Kidney (tissue), 14 donors: ENCODE results near the gene SYTL5. TPM values are rescaled to one million over a fixed set of nuclear protein-coding genes. Genes with fewer than 3 reads are reported as not detected.
"Not testable (repeated sequence)": the region's sequence is repeated elsewhere in the genome, so short reads cannot be mapped to it uniquely, and the experiment has no call there.

Experiments
- DNase-seq, 5 donors: peaks; one replicate each; pipeline ENCODE4 v3.0.0-alpha.2; 2013 to 2020
- FAIRE-seq: peaks from 2 replicates; lab custom pipeline; 2012; peaks lifted over from hg19 to GRCh38; lab: Jason Lieb, UNC
- H3K27ac ChIP-seq, 2 donors: one replicate each; pipeline ENCODE4 v1.7.0; 2013; ENCODE audit warnings: low read depth in 2 of 2, low read length in 2 of 2, inconsistent platforms in 1 of 2
- H3K27me3 ChIP-seq: one replicate; pipeline ENCODE4 v1.7.1; 2013; ENCODE audit warnings: low read length, inconsistent platforms; ENCODE audit not compliant: control insufficient read depth, insufficient read depth
- H3K36me3 ChIP-seq, 3 donors: one replicate each; pipeline versions ENCODE4 v1.7.0 to v1.7.1; 2013; ENCODE audit warnings: low read length in 3 of 3, control low read depth in 1 of 3, inconsistent platforms in 1 of 3; ENCODE audit not compliant: insufficient read depth in 3 of 3, control insufficient read depth in 2 of 3
- H3K4me1 ChIP-seq, 3 donors: one replicate each; pipeline versions ENCODE4 v1.7.0 to v1.7.1; 2013; ENCODE audit warnings: low read length in 3 of 3, inconsistent platforms in 1 of 3, low read depth in 1 of 3; ENCODE audit not compliant: control insufficient read depth in 2 of 3, insufficient read depth in 2 of 3
- H3K4me3 ChIP-seq, 3 donors: one replicate each; pipeline versions ENCODE4 v1.7.0 to v1.8.1; 2013; ENCODE audit warnings: low read length in 3 of 3, control low read depth in 1 of 3, inconsistent platforms in 1 of 3
- H3K9ac ChIP-seq, 3 donors: one replicate each; pipeline versions ENCODE4 v1.7.0 to v1.7.1; 2013; ENCODE audit warnings: low read length in 3 of 3, control low read depth in 1 of 3, inconsistent platforms in 1 of 3
- H3K9me3 ChIP-seq, 3 donors: one replicate each; pipeline versions ENCODE4 v1.7.0 to v1.7.1; 2013; ENCODE audit warnings: low read length in 3 of 3, control low read depth in 1 of 3, inconsistent platforms in 1 of 3; ENCODE audit not compliant: control insufficient read depth in 2 of 3, insufficient read depth in 1 of 3
- CTCF ChIP-seq: IDR thresholded peaks from 3 replicates; pipeline ENCODE4 v1.5.1; 2012; ENCODE audit warnings: mild to moderate bottlenecking, moderate library complexity, borderline replicate concordance; ENCODE audit not compliant: insufficient read depth; ENCODE audit errors: extremely low read depth
- intact Hi-C: fragments of 100-400 bp; cut with DNase I; formaldehyde crosslinking; loops from one replicate; pipeline ENCODE4 v1.11.1; 2022
- polyA plus RNA-seq: library from polyadenylated mRNA; stranded (reverse); fragments of 350-450 nt; fragmentation: Illumina TruSeq; extraction: RNeasy Lipid Tissue Mini Kit (QIAGEN cat#74804); gene quantifications from one replicate; pipeline ENCODE4 v1.2.3, GENCODE V29; 2014; ENCODE audit warnings: low read depth, low replicate concordance; ENCODE audit not compliant: insufficient read depth
- total RNA-seq: library from RNA; stranded (reverse); fragmentation: NEBNext Ultra II Directional; extraction: Animal tissue kit (Norgen Biotek cat#: 25700); gene quantifications from one replicate; pipeline ENCODE4 v1.2.1, GENCODE V29; 2021
- donor health status: control.
- donor health status: control.
- donor health status: control.
- donor health status: control.
- donor health status: control.
- donor health status: DM: yes; HTN: yes; CAD: no.
- donor health status: Normal renal cell carcinoma (clear cell type).

The SYTL5 gene
- total and polyA plus RNA-seq, 2 donors from 2014 or later, result 0.65 to 0.69 TPM

- no peak for FAIRE-seq
- intact Hi-C loops, result no loop called here
Measured at GRCh38 chrX:37976153-37976552, 30.2 kb upstream of the SYTL5 start.

GRCh38 chrX:37984880-37985279, 21.5 kb upstream of the SYTL5 start:
- TF ChIP-seq CTCF, result no peak
- DNase-seq, result no peak

More at GRCh38 chrX:37976153-37976552, 30.2 kb upstream of the SYTL5 start:
- Histone ChIP-seq H3K27me3 (no peaks in the 10 kb centered on the region), H3K36me3 (no peaks in the 10 kb centered on the region), H3K9ac (no peak overlapping the region), H3K27ac (no peak overlapping the region), H3K4me3 (no peak overlapping the region), H3K4me1 (no peaks in the 10 kb centered on the region), H3K9me3 (no peaks in the 10 kb centered on the region)
- no peak for TF ChIP-seq CTCF
- no peak for DNase-seq

GRCh38 chrX:37986893-37987292, 19.5 kb upstream of the SYTL5 start:
- Histone ChIP-seq H3K9me3 (no peaks in the 10 kb centered on the region), H3K9ac (no peak overlapping the region), H3K36me3 (no peaks in the 10 kb centered on the region), H3K27me3 (no peaks in the 10 kb centered on the region), H3K27ac (no peak overlapping the region), H3K4me3 (no peak overlapping the region), H3K4me1 (no peaks in the 10 kb centered on the region)
- TF ChIP-seq CTCF, result no peak
- no peak for DNase-seq
- intact Hi-C loops, result no loop called here
- FAIRE-seq, result no peak

More at GRCh38 chrX:37984880-37985279, 21.5 kb upstream of the SYTL5 start:
- Histone ChIP-seq H3K36me3 (no peaks in the 10 kb centered on the region), H3K4me3 (no peak overlapping the region), H3K27ac (no peak overlapping the region), H3K4me1 (no peaks in the 10 kb centered on the region), H3K9ac (no peak overlapping the region), H3K9me3 (no peaks in the 10 kb centered on the region), H3K27me3 (no peaks in the 10 kb centered on the region)
- intact Hi-C loops, result no loop called here
- FAIRE-seq, result no peak

GRCh38 chrX:37989304-37989703, 17.0 kb upstream of the SYTL5 start:
- intact Hi-C loops, result no loop called here

GRCh38 chrX:37991303-37991702, 15.1 kb upstream of the SYTL5 start:
- H3K4me3 ChIP-seq, intact Hi-C loops, DNase-seq, H3K9ac ChIP-seq, FAIRE-seq, H3K27me3 ChIP-seq, H3K4me1 ChIP-seq, H3K36me3 ChIP-seq, H3K27ac ChIP-seq, H3K9me3 ChIP-seq: not testable (repeated sequence)

More at GRCh38 chrX:37989304-37989703, 17.0 kb upstream of the SYTL5 start:
- Histone ChIP-seq H3K9me3 (no peaks in the 10 kb centered on the region), H3K4me1 (no peaks in the 10 kb centered on the region), H3K27me3 (no peaks in the 10 kb centered on the region), H3K27ac (no peak overlapping the region), H3K9ac (no peak overlapping the region), H3K4me3 (no peak overlapping the region), H3K36me3 (no peaks in the 10 kb centered on the region)
- FAIRE-seq (no peak), DNase-seq (no peak)
- TF ChIP-seq CTCF, result no peak
